Psoas muscle (tissue), 8 donors: ENCODE data around the gene ZNF80. TPM values are rescaled to one million over a fixed set of nuclear protein-coding genes. Genes with fewer than 3 reads are reported as not detected.

Source experiments
- ATAC-seq, 4 donors: fragments of 200-7000 bp; cut with Tn5 transposase; one replicate each; pipeline ENCODE4 v1.9.1; 2020; ENCODE audit warnings: moderate library complexity in 3 of 4, mild to moderate bottlenecking in 2 of 4
- DNase-seq, 2 donors: peaks; one replicate each; pipeline ENCODE4 v3.0.0-alpha.2; 2020
- H3K27ac ChIP-seq: fragments of 200-600 bp; one replicate; pipeline ENCODE4 v1.8.0; 2022
- H3K27me3 ChIP-seq, 3 donors: fragments of 200-600 bp in 1 of 3; one replicate each; pipeline versions ENCODE4 v1.6.1 to v1.8.0; 2013 to 2022; ENCODE audit warnings: low read length in 2 of 3, mild to moderate bottlenecking in 2 of 3, moderate library complexity in 1 of 3; ENCODE audit not compliant: insufficient read depth in 3 of 3
- H3K36me3 ChIP-seq, 2 donors: fragments of 200-600 bp in 1 of 2; one replicate each; pipeline versions ENCODE4 v1.6.1 to v1.8.0; 2013 to 2022; ENCODE audit warnings: low read depth in 1 of 2, mild to moderate bottlenecking in 1 of 2, moderate library complexity in 1 of 2; ENCODE audit not compliant: insufficient read depth in 1 of 2
- H3K4me1 ChIP-seq: fragments of 200-600 bp; one replicate; pipeline ENCODE4 v1.8.0; 2022
- H3K4me3 ChIP-seq: fragments of 200-600 bp; one replicate; pipeline ENCODE4 v1.8.0; 2022; ENCODE audit warnings: mild to moderate bottlenecking
- H3K9me3 ChIP-seq: fragments of 200-600 bp; one replicate; pipeline ENCODE4 v1.8.0; 2022
- CTCF ChIP-seq: fragments of 200-600 bp; IDR thresholded peaks from one replicate; pipeline ENCODE4 v1.8.0; 2022; ENCODE audit warnings: antibody characterized with exemption
- WGBS, 3 donors: extraction: QIAGEN DNeasy Blood & Tissue Kit; methylation state at CpG; one replicate each; pipeline versions ENCODE4 v1.1.6 to v1.1.7; 2013; 5-methylcytosine and 5-hydroxymethylcytosine counted together
- intact Hi-C, 2 donors: fragments of 100-400 bp; cut with DNase I; formaldehyde crosslinking; loops; one replicate each; pipeline versions ENCODE4 v1.11.0 to v1.14.2; 2022
- polyA plus RNA-seq, 3 donors: library from polyadenylated mRNA; stranded (reverse); fragments of 200-250 nt; gene quantifications; one replicate each; pipeline ENCODE4 v1.2.3, GENCODE V29; 2013
- total RNA-seq, 4 donors: library from RNA; stranded (reverse); fragmentation: NEBNext Ultra II Directional in 2 of 4; extraction: Animal tissue kit (Norgen Biotek cat#: 25700) in 2 of 4; gene quantifications; one replicate each; pipeline versions ENCODE4 v1.2.1 to v1.2.4, GENCODE V29; 2021 to 2023
- donor health status: healthy with polysubstance abuse.
- donor health status: DM: no; HTN: no; CAD: no; lungs with moderate emphysema.
- donor health status: Bipolar disorder and iron deficiency.
- donor health status: healthy.
- donor health status: DM: yes; HTN: yes; CAD: no.
- donor health status: DM: no; HTN: no; CAD: no.
- donor health status: DM: no; HTN: no; CAD: no.
- donor health status: DM: yes; HTN: yes; CAD: no.

The ZNF80 gene
- total and polyA plus RNA-seq, 7 donors: not detected

GRCh38 chr3:114234745-114235144, 2.6 kb downstream of the ZNF80 start:
- TF ChIP-seq CTCF: no peak
- DNase-seq: no peak
- 79 to 84% (median 84%) methylated on average over 3 of the region's 3 CpGs for WGBS, 3 donors

GRCh38 chr3:114231616-114232015, 5.8 kb downstream of the ZNF80 start:
- no peak for TF ChIP-seq CTCF
- WGBS, 3 donors: 75 to 78% (median 78%) methylated on average over 3 of the region's 3 CpGs
- intact Hi-C loops: no loop called here
- ATAC-seq (no peak), DNase-seq (no peak)
- no peak overlapping the region for H3K4me3 ChIP-seq
- no peak overlapping the region for H3K27ac ChIP-seq
- H3K27me3 ChIP-seq: no peaks in the 10 kb centered on the region
- no peaks in the 10 kb centered on the region for H3K36me3 ChIP-seq
- no peaks in the 10 kb centered on the region for H3K9me3 ChIP-seq
- no peaks in the 10 kb centered on the region for H3K4me1 ChIP-seq

More at GRCh38 chr3:114234745-114235144, 2.6 kb downstream of the ZNF80 start:
- H3K4me3 ChIP-seq: no peak overlapping the region
- no peaks in the 10 kb centered on the region for H3K4me1 ChIP-seq
- no peaks in the 10 kb centered on the region for H3K27me3 ChIP-seq
- H3K9me3 ChIP-seq: no peaks in the 10 kb centered on the region
- no peaks in the 10 kb centered on the region for H3K36me3 ChIP-seq
- ATAC-seq: no peak
- H3K27ac ChIP-seq: no peak overlapping the region
- intact Hi-C loops: no loop called here

GRCh38 chr3:114227076-114227475, 10.3 kb downstream of the ZNF80 start:
- intact Hi-C loops: no loop called here
- 79 to 95% (median 88%) methylated on average over 1 of the region's 1 CpG for WGBS, 3 donors
- Histone ChIP-seq H3K9me3 (peaks cover 12% of the 10 kb centered on the region), H3K4me3 (no peak overlapping the region), H3K27ac (no peak overlapping the region), H3K36me3 (no peaks in the 10 kb centered on the region), H3K27me3 (no peaks in the 10 kb centered on the region), H3K4me1 (no peaks in the 10 kb centered on the region)
- no peak for ATAC-seq
- DNase-seq: no peak
- TF ChIP-seq CTCF: no peak

GRCh38 chr3:114226313-114226712, 11.1 kb downstream of the ZNF80 start:
- Histone ChIP-seq H3K27ac (no peak overlapping the region), H3K36me3 (no peaks in the 10 kb centered on the region), H3K4me1 (no peaks in the 10 kb centered on the region), H3K9me3 (peaks cover 12% of the 10 kb centered on the region), H3K27me3 (no peaks in the 10 kb centered on the region), H3K4me3 (no peak overlapping the region)
- intact Hi-C loops: no loop called here
- ATAC-seq (no peak), DNase-seq (no peak)
- WGBS, 3 donors: 88 to 90% (median 90%) methylated on average over 2 of the region's 2 CpGs
- TF ChIP-seq CTCF: no peak

- WGBS, 3 donors: 64 to 67% (median 67%) methylated on average over 3 of the region's 3 CpGs
- Histone ChIP-seq H3K4me1 (no peaks in the 10 kb centered on the region), H3K36me3 (no peaks in the 10 kb centered on the region), H3K9me3 (peaks cover 12% of the 10 kb centered on the region), H3K4me3 (no peak overlapping the region), H3K27me3 (no peaks in the 10 kb centered on the region), H3K27ac (no peak overlapping the region)
- no peak for TF ChIP-seq CTCF
- ATAC-seq: no peak
- intact Hi-C loops: no loop called here
- DNase-seq: no peak
Measured at GRCh38 chr3:114223143-114223542, 14.2 kb downstream of the ZNF80 start.
